Esophagus squamous epithelium (tissue), 5 donors: ENCODE results near the gene RAB40C. TPM values are rescaled to one million over a fixed set of nuclear protein-coding genes. Genes with fewer than 3 reads are reported as not detected.

Experiments used
- DNase-seq: peaks from one replicate; lab custom pipeline; 2025; lab: John Stamatoyannopoulos, UW
- H3K27ac ChIP-seq, 4 donors: fragments of 200-600 bp; sonication (generic); one replicate each; pipeline ENCODE4 v1.5.1; 2016 to 2019; ENCODE audit warnings: mild to moderate bottlenecking in 1 of 4
- H3K27me3 ChIP-seq, 4 donors: fragments of 200-600 bp; sonication (generic); 1 replicate in 3 of 4; 2 replicates in 1 of 4; pipeline versions ENCODE4 v1.5.1 to v1.6.0; 2017 to 2021; ENCODE audit warnings: antibody characterized with exemption in 1 of 4
- H3K36me3 ChIP-seq, 3 donors: fragments of 200-600 bp; sonication (generic); one replicate each; pipeline ENCODE4 v1.5.1; 2016 to 2019
- H3K4me1 ChIP-seq, 3 donors: fragments of 200-600 bp; sonication (generic); one replicate each; pipeline ENCODE4 v1.5.1; 2017 to 2019
- H3K4me3 ChIP-seq, 4 donors: fragments of 200-600 bp; sonication (generic); 1 replicate in 3 of 4; 2 replicates in 1 of 4; pipeline ENCODE4 v1.5.1; 2016 to 2019; ENCODE audit warnings: mild to moderate bottlenecking in 2 of 4, moderate library complexity in 1 of 4
- H3K9me3 ChIP-seq, 3 donors: fragments of 200-600 bp; sonication (generic); one replicate each; pipeline ENCODE4 v1.5.1; 2016 to 2019
- POLR2A ChIP-seq, 4 donors: fragments of 450-650 bp; IDR thresholded peaks; one replicate each; pipeline ENCODE4 v1.6.1; 2017; ENCODE audit warnings: antibody characterized with exemption in 4 of 4, mild to moderate bottlenecking in 4 of 4, moderate library complexity in 3 of 4
- WGBS, 2 donors: methylation state at CpG; one replicate each; pipeline ENCODE4 v1.1.5; 2018; 5-methylcytosine and 5-hydroxymethylcytosine counted together
- intact Hi-C: fragments of 100-400 bp; cut with DNase I; formaldehyde crosslinking; loops from one replicate; pipeline ENCODE4 v1.15.0; 2022
- total RNA-seq, 4 donors: library from RNA; depleted of rRNA; stranded (reverse); fragments of >200 nt; gene quantifications; one replicate each; pipeline ENCODE4 v1.1.0, GENCODE V29; 2016
- TF ChIP-seq, protein P1 (sequence below), 6 experiments: fragments of 450-650 bp in 4 of 6; fragments of 200-600 bp in 2 of 6; sonication (generic) in 2 of 6; IDR thresholded peaks; one replicate each; pipeline ENCODE4 v1.5.1; 2016 to 2019; ENCODE audit warnings: antibody characterized with exemption in 6 of 6, mild to moderate bottlenecking in 4 of 6, moderate library complexity in 4 of 6
- donor health status: DM: yes; HTN: yes; CAD: no.

Gene RAB40C
- total RNA-seq, 4 donors from 2014 or later = 14.2 to 31.4 (median 20.3) TPM

DNA sequence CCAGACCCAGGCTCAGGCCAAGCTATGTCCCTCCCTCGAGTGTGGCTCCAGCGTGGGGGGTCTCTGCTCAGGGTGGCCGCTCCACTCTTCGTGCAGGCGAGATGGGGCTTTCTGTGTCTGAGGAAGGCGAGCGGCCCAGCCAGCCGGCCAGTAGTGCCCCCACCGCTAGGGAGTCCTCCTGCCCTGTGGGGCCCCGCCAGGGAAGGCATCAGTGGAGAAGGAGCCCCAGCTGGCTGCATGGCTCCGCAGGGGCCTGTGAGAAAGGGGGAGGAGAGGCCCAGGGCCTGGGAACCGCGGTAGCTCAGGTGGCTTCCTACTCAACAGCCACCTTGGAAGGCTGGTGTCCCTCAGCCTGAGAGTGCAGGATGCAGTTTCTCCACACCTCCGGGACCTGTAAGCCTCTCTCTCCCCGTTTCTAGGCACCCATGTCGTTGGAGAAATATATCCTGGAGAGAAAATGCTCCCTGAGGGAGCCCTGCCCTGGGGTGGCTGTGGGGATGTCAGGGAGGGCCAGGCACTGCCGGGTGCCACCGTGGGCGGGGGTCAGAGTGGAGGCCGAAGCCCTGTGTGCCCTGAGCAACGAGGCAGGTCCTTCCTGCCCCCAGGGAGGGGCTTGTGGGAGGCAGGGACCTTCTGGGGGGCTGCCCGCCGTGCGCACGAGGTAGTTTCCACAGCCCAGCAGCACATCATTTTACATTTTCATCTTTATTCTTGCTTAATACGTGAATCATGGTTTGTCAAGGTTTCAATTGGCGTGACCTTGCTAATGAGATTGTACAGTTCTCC is 16.8 kb upstream of the RAB40C start:
- Histone ChIP-seq H3K4me1 (peaks cover 18 to 34% (median 19%) of the 10 kb centered on the region in 3 donors), H3K4me3 (no peak overlapping the region), H3K36me3 (peaks cover 6 to 45% (median 7%) of the 10 kb centered on the region in 3 donors), H3K27me3 (no peaks in the 10 kb centered on the region), H3K27ac (no peak overlapping the region), H3K9me3 (no peaks in the 10 kb centered on the region)
- TF ChIP-seq, protein P1, sequence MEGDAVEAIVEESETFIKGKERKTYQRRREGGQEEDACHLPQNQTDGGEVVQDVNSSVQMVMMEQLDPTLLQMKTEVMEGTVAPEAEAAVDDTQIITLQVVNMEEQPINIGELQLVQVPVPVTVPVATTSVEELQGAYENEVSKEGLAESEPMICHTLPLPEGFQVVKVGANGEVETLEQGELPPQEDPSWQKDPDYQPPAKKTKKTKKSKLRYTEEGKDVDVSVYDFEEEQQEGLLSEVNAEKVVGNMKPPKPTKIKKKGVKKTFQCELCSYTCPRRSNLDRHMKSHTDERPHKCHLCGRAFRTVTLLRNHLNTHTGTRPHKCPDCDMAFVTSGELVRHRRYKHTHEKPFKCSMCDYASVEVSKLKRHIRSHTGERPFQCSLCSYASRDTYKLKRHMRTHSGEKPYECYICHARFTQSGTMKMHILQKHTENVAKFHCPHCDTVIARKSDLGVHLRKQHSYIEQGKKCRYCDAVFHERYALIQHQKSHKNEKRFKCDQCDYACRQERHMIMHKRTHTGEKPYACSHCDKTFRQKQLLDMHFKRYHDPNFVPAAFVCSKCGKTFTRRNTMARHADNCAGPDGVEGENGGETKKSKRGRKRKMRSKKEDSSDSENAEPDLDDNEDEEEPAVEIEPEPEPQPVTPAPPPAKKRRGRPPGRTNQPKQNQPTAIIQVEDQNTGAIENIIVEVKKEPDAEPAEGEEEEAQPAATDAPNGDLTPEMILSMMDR (IDR thresholded peaks at IDR 0.05) = no peak
- no peak for TF ChIP-seq POLR2A (IDR thresholded peaks at IDR 0.05)
- 80 to 85% methylated on average over 6 to 7 of the region's 27 CpGs for WGBS, 2 donors
- no peak for DNase-seq
- intact Hi-C loops = no loop called here

DNA sequence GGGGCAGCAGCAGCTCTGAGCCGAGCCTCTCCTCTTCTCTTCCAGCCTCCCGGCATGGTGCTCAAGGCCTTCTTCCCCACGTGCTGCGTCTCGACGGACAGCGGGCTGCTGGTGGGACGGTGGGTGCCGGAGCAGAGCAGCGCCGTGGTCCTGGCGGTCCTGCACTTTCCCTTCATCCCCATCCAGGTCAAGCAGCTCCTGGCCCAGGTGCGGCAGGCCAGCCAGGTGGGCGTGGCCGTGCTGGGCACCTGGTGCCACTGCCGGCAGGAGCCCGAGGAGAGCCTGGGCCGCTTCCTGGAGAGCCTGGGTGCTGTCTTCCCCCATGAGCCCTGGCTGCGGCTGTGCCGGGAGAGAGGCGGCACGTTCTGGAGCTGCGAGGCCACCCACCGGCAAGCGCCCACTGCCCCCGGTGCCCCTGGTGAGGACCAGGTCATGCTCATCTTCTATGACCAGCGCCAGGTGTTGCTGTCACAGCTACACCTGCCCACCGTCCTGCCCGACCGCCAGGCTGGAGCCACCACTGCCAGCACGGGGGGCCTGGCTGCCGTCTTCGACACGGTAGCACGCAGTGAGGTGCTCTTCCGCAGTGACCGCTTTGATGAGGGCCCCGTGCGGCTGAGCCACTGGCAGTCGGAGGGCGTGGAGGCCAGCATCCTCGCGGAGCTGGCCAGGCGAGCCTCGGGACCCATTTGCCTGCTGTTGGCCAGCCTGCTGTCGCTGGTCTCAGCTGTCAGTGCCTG is 15.7 kb upstream of the RAB40C start:
- DNase-seq = no peak
- TF ChIP-seq, protein P1 (IDR thresholded peaks at IDR 0.05) = no peak
- no peak overlapping the region for H3K4me3 ChIP-seq
- no peak overlapping the region for H3K27ac ChIP-seq
- WGBS, 2 donors = 80 to 93% methylated on average over 2 to 3 of the region's 46 CpGs
- H3K36me3 ChIP-seq = peaks cover 6 to 45% (median 7%) of the 10 kb centered on the region in 3 donors
- no peaks in the 10 kb centered on the region for H3K9me3 ChIP-seq
- no peaks in the 10 kb centered on the region for H3K27me3 ChIP-seq
- H3K4me1 ChIP-seq = peaks cover 8 to 31% (median 8%) of the 10 kb centered on the region in 3 donors
- intact Hi-C loops = no loop called here

DNA sequence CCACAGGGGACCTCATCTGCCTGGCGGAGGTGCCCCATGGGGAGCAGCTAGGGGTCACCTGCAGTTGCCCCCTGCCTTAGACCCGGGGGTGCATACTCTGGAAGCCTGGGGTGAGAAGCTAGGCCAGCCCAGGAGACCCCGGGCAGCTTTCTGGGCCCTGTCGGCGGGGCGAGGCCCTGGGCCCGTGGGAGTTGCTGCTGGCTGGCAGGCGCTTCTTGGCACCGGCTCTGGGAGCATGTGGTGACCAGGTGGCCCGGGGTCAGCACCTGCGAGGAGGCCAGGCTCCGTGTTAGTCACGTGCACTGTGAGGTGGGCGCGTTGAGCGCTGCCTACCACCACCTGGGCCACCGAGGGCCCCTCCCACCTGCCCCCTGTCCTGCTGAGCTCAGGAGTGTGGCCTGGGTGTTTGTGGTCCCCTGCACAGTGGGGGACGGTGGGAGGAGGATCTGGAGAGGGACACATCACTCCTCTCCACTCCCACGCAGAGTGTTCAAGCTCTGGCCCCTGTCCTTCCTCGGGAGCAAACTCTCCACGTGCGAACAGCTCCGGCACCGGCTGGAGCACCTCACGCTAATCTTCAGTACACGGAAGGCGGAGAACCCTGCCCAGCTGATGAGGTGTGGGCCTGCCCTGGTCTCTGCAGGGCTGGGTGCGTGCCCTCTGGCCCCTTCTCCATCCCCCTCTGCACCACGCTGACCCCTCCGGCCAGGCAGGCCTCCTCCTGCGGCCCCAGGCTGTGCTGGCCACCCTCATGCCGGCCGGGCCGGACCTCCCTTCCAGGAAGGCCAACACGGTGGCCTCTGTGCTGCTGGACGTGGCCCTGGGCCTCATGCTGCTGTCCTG is 14.3 kb upstream of the RAB40C start:
- TF ChIP-seq, protein P1 (IDR thresholded peaks at IDR 0.05) = no peak
- no peak for TF ChIP-seq POLR2A (IDR thresholded peaks at IDR 0.05)
- WGBS, 2 donors = 80 to 96% methylated on average over 5 to 9 of the region's 36 CpGs

DNA sequence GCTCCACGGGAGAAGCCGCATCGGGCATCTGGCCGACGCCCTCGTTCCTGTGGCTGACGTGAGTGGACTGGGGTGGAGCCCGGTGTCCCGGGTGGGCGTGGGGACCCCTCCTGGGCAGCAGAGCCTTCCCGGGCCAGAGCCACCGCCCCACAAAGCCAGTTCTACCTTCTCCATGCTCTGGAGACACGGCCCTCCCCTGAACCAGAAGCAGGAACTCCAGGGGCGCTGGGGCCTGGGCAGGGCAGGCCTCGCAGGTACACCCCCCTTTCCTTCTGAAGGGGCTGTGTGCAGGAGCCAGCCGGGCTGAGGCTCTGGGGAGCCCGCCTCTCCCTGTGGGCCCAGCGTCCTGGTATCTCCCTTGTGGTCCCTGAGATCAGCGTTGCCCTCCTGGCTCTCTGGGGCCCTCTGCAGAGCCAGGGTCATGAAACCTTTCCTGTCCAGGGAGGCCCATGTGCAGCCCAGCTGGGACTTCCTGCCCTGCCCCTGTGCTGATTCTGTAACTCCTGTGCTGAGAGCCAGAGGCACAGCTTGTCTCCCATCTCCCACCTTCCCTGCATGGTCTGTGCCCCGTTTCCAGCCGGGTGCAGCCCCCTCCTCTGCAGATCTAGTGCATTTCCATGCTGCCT is 13.6 kb upstream of the RAB40C start:
- Histone ChIP-seq H3K4me1 (peaks cover 0 to 17% (median 0%) of the 10 kb centered on the region in 3 donors), H3K4me3 (no peak overlapping the region), H3K27ac (no peak overlapping the region), H3K27me3 (no peaks in the 10 kb centered on the region), H3K36me3 (peaks cover 6 to 53% (median 7%) of the 10 kb centered on the region in 3 donors), H3K9me3 (no peaks in the 10 kb centered on the region)
- no peak for DNase-seq
- intact Hi-C loops = no loop called here
- 83 to 85% methylated on average over 2 to 6 of the region's 21 CpGs for WGBS, 2 donors
- TF ChIP-seq, protein P1 (IDR thresholded peaks at IDR 0.05) = no peak
- no peak for TF ChIP-seq POLR2A (IDR thresholded peaks at IDR 0.05)

More for the DNA sequence above, 14.3 kb upstream of the RAB40C start:
- Histone ChIP-seq H3K27ac (no peak overlapping the region), H3K4me1 (peaks cover 3 to 24% (median 3%) of the 10 kb centered on the region in 3 donors), H3K9me3 (no peaks in the 10 kb centered on the region), H3K4me3 (no peak overlapping the region), H3K36me3 (peaks cover 6 to 50% (median 7%) of the 10 kb centered on the region in 3 donors), H3K27me3 (no peaks in the 10 kb centered on the region)
- intact Hi-C loops = no loop called here
- DNase-seq = no peak
